Measurements from ENCODE around the gene NTM. TPM values are rescaled to one million over a fixed set of nuclear protein-coding genes. Genes with fewer than 3 reads are reported as not detected.

The NTM gene
- total RNA-seq, 2 donors from 2014 or later = 1.7 to 3.6 TPM

DNA sequence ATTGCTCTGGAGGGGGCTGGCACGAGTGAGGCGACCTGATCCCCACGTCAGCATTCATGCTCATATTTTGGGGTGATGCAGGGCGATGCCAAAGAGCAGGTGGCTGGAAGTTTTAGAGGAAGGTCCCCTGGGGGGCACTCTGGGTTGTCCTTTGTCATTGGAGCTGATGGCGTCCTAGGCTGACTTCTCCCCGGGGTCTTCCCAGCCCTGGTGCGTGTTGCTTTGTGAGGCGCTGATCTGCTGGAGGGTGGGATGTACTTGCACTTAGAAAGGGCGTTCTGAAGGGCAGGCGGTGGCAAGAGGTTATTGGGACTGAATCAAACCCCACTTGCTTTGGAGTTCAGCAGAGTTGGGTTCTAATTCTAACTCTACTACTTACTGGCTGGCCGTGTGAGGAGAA, 313.3 kb downstream of the NTM start:
- no peak overlapping the region for H3K4me3 ChIP-seq (ENCODE audit: low read length)
- H3K27ac ChIP-seq (ENCODE audit: low read depth, low read length) = no peak overlapping the region
- H3K27ac Mint-ChIP-seq = peak overlapping the region; percentile 52
- peaks cover 12% of the 10 kb centered on the region for H3K4me1 ChIP-seq (ENCODE audit: control insufficient read depth, insufficient read depth, low read length)
- no peaks in the 10 kb centered on the region for H3K9me3 ChIP-seq (ENCODE audit: control insufficient read depth, low read length)
- H3K36me3 Mint-ChIP-seq (ENCODE audit: low read depth) = no peaks in the 10 kb centered on the region
- no peak overlapping the region for H3K4me3 Mint-ChIP-seq
- no peak overlapping the region for H3K9ac ChIP-seq (ENCODE audit: extremely low read depth, low read length, poor library complexity, severe bottlenecking)
- H3K27me3 Mint-ChIP-seq (ENCODE audit: insufficient read depth) = peaks cover 10% of the 10 kb centered on the region
- H3K36me3 ChIP-seq (ENCODE audit: control insufficient read depth, insufficient read depth, low read length) = no peaks in the 10 kb centered on the region
- H3K9me3 Mint-ChIP-seq = no peaks in the 10 kb centered on the region
- TF ChIP-seq, protein P1, sequence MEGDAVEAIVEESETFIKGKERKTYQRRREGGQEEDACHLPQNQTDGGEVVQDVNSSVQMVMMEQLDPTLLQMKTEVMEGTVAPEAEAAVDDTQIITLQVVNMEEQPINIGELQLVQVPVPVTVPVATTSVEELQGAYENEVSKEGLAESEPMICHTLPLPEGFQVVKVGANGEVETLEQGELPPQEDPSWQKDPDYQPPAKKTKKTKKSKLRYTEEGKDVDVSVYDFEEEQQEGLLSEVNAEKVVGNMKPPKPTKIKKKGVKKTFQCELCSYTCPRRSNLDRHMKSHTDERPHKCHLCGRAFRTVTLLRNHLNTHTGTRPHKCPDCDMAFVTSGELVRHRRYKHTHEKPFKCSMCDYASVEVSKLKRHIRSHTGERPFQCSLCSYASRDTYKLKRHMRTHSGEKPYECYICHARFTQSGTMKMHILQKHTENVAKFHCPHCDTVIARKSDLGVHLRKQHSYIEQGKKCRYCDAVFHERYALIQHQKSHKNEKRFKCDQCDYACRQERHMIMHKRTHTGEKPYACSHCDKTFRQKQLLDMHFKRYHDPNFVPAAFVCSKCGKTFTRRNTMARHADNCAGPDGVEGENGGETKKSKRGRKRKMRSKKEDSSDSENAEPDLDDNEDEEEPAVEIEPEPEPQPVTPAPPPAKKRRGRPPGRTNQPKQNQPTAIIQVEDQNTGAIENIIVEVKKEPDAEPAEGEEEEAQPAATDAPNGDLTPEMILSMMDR (conservative IDR thresholded peaks at IDR 0.05) = no peak
- WGBS, 2 experiments (ENCODE audit: insufficient coverage in 1 of 2, insufficient read length in 1 of 2) = 86 to 88% methylated on average over 5 to 11 of the region's 11 CpGs
- peaks cover 6% of the 10 kb centered on the region for H3K4me1 Mint-ChIP-seq
- DNase-seq = peak; percentile 24
- H3K27me3 ChIP-seq (ENCODE audit: control insufficient read depth, insufficient read depth, low read length, poor library complexity, severe bottlenecking) = peaks cover 6% of the 10 kb centered on the region

DNA sequence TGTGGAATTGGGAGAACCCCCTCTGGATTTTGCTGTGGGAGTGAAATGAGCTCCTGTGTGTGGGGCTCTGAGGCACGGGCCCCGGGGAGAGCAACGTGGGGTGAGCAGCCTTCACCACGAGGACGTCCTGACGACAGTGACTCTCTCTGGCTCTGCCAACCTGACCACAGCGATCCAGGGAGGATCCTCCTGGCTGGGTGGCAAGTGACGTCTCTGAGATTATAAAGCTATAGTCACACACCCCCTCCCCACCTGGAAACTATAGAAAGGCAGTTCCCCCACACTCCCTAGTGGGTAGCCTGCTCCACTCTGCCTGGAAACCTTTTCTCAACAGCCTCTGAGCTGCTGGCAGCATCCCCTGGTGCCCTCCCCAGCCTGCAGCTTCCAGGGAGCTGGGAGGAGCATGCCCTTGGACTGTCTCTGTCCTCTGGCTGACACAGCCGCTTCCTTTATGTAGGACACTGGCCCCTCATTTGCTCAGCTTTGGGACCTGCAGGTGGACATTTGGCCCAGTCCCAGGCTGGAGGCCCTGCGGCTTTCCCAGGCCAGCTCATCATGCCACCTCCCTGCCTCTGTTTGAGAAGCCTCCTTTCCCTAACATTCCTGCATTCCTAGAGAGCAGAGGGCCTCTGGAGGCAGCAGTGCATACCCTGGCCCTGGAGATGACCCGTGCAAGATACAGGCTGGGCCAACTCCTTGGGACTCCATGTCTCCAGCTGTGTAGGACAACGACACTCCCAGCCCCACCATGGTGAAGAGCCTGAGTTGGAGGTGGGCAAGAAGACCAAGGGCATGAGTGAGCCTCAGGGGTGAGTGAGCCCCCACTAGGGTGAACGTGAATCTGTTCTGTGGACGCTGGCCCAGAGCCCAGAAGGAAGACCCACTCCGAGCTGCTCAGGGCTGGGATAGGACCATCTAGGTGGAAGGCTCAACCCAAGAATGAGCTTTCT, 314.0 kb downstream of the NTM start:
- H3K4me3 Mint-ChIP-seq = no peak overlapping the region
- Histone ChIP-seq H3K27me3 (ENCODE audit: control insufficient read depth, insufficient read depth, low read length, poor library complexity, severe bottlenecking) (peaks cover 13% of the 10 kb centered on the region), H3K4me1 (ENCODE audit: control insufficient read depth, insufficient read depth, low read length) (peaks cover 12% of the 10 kb centered on the region), H3K9me3 (ENCODE audit: control insufficient read depth, low read length) (no peaks in the 10 kb centered on the region), H3K36me3 (ENCODE audit: control insufficient read depth, insufficient read depth, low read length) (no peaks in the 10 kb centered on the region), H3K27ac (ENCODE audit: low read depth, low read length) (no peak overlapping the region), H3K4me3 (ENCODE audit: low read length) (no peak overlapping the region), H3K9ac (ENCODE audit: extremely low read depth, low read length, poor library complexity, severe bottlenecking) (no peak overlapping the region)
- TF ChIP-seq, protein P1 (conservative IDR thresholded peaks at IDR 0.05) = no peak
- peaks cover 6% of the 10 kb centered on the region for H3K4me1 Mint-ChIP-seq
- peak overlapping the region; percentile 52 for H3K27ac Mint-ChIP-seq
- H3K9me3 Mint-ChIP-seq = no peaks in the 10 kb centered on the region
- peaks cover 17% of the 10 kb centered on the region for H3K27me3 Mint-ChIP-seq (ENCODE audit: insufficient read depth)
- H3K36me3 Mint-ChIP-seq (ENCODE audit: low read depth) = no peaks in the 10 kb centered on the region
- peak; percentile 72 for DNase-seq
- 93% methylated on average over 14 to 15 of the region's 15 CpGs for WGBS, 2 experiments (ENCODE audit: insufficient coverage in 1 of 2, insufficient read length in 1 of 2)

DNA sequence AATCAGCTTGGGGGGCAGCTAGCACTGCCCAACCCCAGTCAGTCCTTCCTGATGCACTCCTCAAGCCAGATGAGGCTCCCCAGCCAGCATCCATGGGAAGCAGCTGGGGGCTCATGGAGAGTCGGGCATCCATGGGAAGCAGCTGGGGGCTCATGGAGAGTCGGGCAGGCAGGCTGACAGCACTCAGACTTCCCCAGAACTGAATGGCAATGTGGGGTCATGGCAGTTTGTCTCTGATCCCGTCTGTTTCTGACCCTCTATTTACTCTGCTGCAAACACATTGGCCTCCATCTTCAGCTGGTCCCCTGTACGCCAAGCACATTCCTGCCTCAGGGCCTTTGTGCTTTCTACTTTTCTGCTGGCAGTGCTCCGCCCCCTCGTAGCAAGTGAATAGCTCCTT, 314.8 kb downstream of the NTM start:
- H3K27me3 Mint-ChIP-seq (ENCODE audit: insufficient read depth) = peaks cover 25% of the 10 kb centered on the region
- Histone ChIP-seq H3K27me3 (ENCODE audit: control insufficient read depth, insufficient read depth, low read length, poor library complexity, severe bottlenecking) (peaks cover 21% of the 10 kb centered on the region), H3K9me3 (ENCODE audit: control insufficient read depth, low read length) (no peaks in the 10 kb centered on the region), H3K27ac (ENCODE audit: low read depth, low read length) (no peak overlapping the region), H3K4me3 (ENCODE audit: low read length) (no peak overlapping the region), H3K9ac (ENCODE audit: extremely low read depth, low read length, poor library complexity, severe bottlenecking) (no peak overlapping the region), H3K36me3 (ENCODE audit: control insufficient read depth, insufficient read depth, low read length) (no peaks in the 10 kb centered on the region), H3K4me1 (ENCODE audit: control insufficient read depth, insufficient read depth, low read length) (peaks cover 12% of the 10 kb centered on the region)
- no peak overlapping the region for H3K4me3 Mint-ChIP-seq
- peak; percentile 41 for DNase-seq
- no peaks in the 10 kb centered on the region for H3K9me3 Mint-ChIP-seq
- TF ChIP-seq, protein P1 (conservative IDR thresholded peaks at IDR 0.05) = no peak
- WGBS, 2 experiments (ENCODE audit: insufficient coverage in 1 of 2, insufficient read length in 1 of 2) = 88 to 93% methylated on average over 6 of the region's 6 CpGs
- no peak overlapping the region for H3K27ac Mint-ChIP-seq
- H3K4me1 Mint-ChIP-seq = peaks cover 6% of the 10 kb centered on the region
- H3K36me3 Mint-ChIP-seq (ENCODE audit: low read depth) = no peaks in the 10 kb centered on the region
